Measurements from ENCODE around the gene AMIGO2.
"Not testable (repeated sequence)": the region's sequence is repeated elsewhere in the genome, so short reads cannot be mapped to it uniquely, and the experiment has no call there.

AMIGO2 gene

GRCh38 chr12:47075192-47076084 is 4.3 kb downstream of the AMIGO2 start:
- no peak for DNase-seq (ENCODE audit: low read depth in 3 of 3, low spot score in 1 of 3)

GRCh38 chr12:47074757-47075156 is 5.0 kb downstream of the AMIGO2 start:
- DNase-seq (ENCODE audit: low read depth in 3 of 3, low spot score in 1 of 3): no peak

- no peak for DNase-seq (ENCODE audit: low read depth in 3 of 3, low spot score in 1 of 3)
Measured at GRCh38 chr12:47073951-47074350, 5.8 kb downstream of the AMIGO2 start.

GRCh38 chr12:47071241-47071852 is 8.4 kb downstream of the AMIGO2 start:
- no peak for DNase-seq (ENCODE audit: low read depth in 3 of 3, low spot score in 1 of 3)

GRCh38 chr12:47070310-47070709 is 9.4 kb downstream of the AMIGO2 start:
- no peak for DNase-seq (ENCODE audit: low read depth in 3 of 3, low spot score in 1 of 3)

GRCh38 chr12:47068539-47068938 is 11.2 kb downstream of the AMIGO2 start:
- no peak for DNase-seq (ENCODE audit: low read depth in 3 of 3, low spot score in 1 of 3)

- no peak for DNase-seq (ENCODE audit: low read depth in 3 of 3, low spot score in 1 of 3)
Measured at GRCh38 chr12:47067771-47068431, 11.9 kb downstream of the AMIGO2 start.

GRCh38 chr12:47067176-47067575 is 12.6 kb downstream of the AMIGO2 start:
- no peak for DNase-seq (ENCODE audit: low read depth in 3 of 3, low spot score in 1 of 3)

- DNase-seq (ENCODE audit: low read depth in 3 of 3, low spot score in 1 of 3): no peak
Measured at GRCh38 chr12:47066278-47067025, 13.3 kb downstream of the AMIGO2 start.

- no peak for DNase-seq (ENCODE audit: low read depth in 3 of 3, low spot score in 1 of 3)
Measured at GRCh38 chr12:47065546-47065945, 14.2 kb downstream of the AMIGO2 start.

GRCh38 chr12:47058640-47059039 is 21.1 kb downstream of the AMIGO2 start:
- not testable (repeated sequence) for DNase-seq (ENCODE audit: low read depth in 3 of 3, low spot score in 1 of 3)

GRCh38 chr12:47056944-47057343 is 22.8 kb downstream of the AMIGO2 start:
- DNase-seq (ENCODE audit: low read depth in 3 of 3, low spot score in 1 of 3): not testable (repeated sequence)

- not testable (repeated sequence) for DNase-seq (ENCODE audit: low read depth in 3 of 3, low spot score in 1 of 3)
Measured at GRCh38 chr12:47055856-47056255, 23.9 kb downstream of the AMIGO2 start.

GRCh38 chr12:47054659-47055058 is 25.1 kb downstream of the AMIGO2 start:
- no peak for DNase-seq (ENCODE audit: low read depth in 3 of 3, low spot score in 1 of 3)

- no peak for DNase-seq (ENCODE audit: low read depth in 3 of 3, low spot score in 1 of 3)
Measured at GRCh38 chr12:47053961-47054360, 25.8 kb downstream of the AMIGO2 start.

GRCh38 chr12:47052274-47052673 is 27.5 kb downstream of the AMIGO2 start:
- DNase-seq (ENCODE audit: low read depth in 3 of 3, low spot score in 1 of 3): no peak

- not testable (repeated sequence) for DNase-seq (ENCODE audit: low read depth in 3 of 3, low spot score in 1 of 3)
Measured at GRCh38 chr12:47051291-47051690, 28.5 kb downstream of the AMIGO2 start.

- DNase-seq (ENCODE audit: low read depth in 3 of 3, low spot score in 1 of 3): no peak
Measured at GRCh38 chr12:47048541-47048940, 31.2 kb downstream of the AMIGO2 start.

- DNase-seq (ENCODE audit: low read depth in 3 of 3, low spot score in 1 of 3): no peak
Measured at GRCh38 chr12:47041327-47041726, 38.4 kb downstream of the AMIGO2 start.

- no peak for DNase-seq (ENCODE audit: low read depth in 3 of 3, low spot score in 1 of 3)
Measured at GRCh38 chr12:47039756-47040155, 40.0 kb downstream of the AMIGO2 start.

- DNase-seq (ENCODE audit: low read depth in 3 of 3, low spot score in 1 of 3): no peak
Measured at GRCh38 chr12:47039079-47039478, 40.7 kb downstream of the AMIGO2 start.
